GM12891 (cell line): Measurements from ENCODE around the gene ETV6.
A peak's percentile ranks its signal among the peaks of the same experiment; 100 is the strongest.

Experiments used
- DNase-seq: peaks from one replicate; pipeline ENCODE4 v3.0.0; 2011; ENCODE audit warnings: low spot score; ENCODE audit not compliant: insufficient read length
- FAIRE-seq: peaks from 2 replicates; lab custom pipeline; 2011; peaks lifted over from hg19 to GRCh38; lab: Jason Lieb, UNC
- PAX5 ChIP-seq: IDR thresholded peaks from 2 replicates; pipeline ENCODE4 v1.6.1; 2011; ENCODE audit warnings: low read length, moderate library complexity, mild to moderate bottlenecking; ENCODE audit not compliant: insufficient read depth, severe bottlenecking
- POLR2A ChIP-seq: IDR thresholded peaks from 2 replicates; pipeline ENCODE4 v1.6.1; 2011; ENCODE audit warnings: low read depth, low read length, control low read depth
- POLR2AphosphoS5 ChIP-seq: IDR thresholded peaks from 2 replicates; pipeline ENCODE4 v1.6.1; 2011; ENCODE audit warnings: low read depth, low read length, control low read depth
- POU2F2 ChIP-seq: IDR thresholded peaks from 2 replicates; pipeline ENCODE4 v1.6.1; 2011; ENCODE audit warnings: low read depth, mild to moderate bottlenecking, control low read depth, low read length, moderate library complexity
- SPI1 ChIP-seq: IDR thresholded peaks from 2 replicates; pipeline ENCODE4 v1.6.1; 2011; ENCODE audit warnings: low read depth, low read length, control low read depth
- TAF1 ChIP-seq: IDR thresholded peaks from 2 replicates; pipeline ENCODE4 v1.6.1; 2011; ENCODE audit warnings: low read depth, low read length, control low read depth

The ETV6 gene

GRCh38 chr12:11882301-11883019, 233.0 kb downstream of the ETV6 start:
- no peak for DNase-seq
- TF ChIP-seq PAX5 (no peak), TAF1 (no peak), POLR2AphosphoS5 (no peak), POU2F2 (no peak), POLR2A (no peak), SPI1 (no peak)
- peak; percentile 55 for FAIRE-seq

- TF ChIP-seq POLR2AphosphoS5 = no peak
- no peak for TF ChIP-seq POLR2A
- TF ChIP-seq PAX5 = no peak
- TF ChIP-seq POU2F2 = no peak
- no peak for TF ChIP-seq SPI1
- TF ChIP-seq TAF1 = no peak
- DNase-seq (no peak), FAIRE-seq (no peak)
Observed at GRCh38 chr12:11884116-11884515, 234.6 kb downstream of the ETV6 start.

GRCh38 chr12:11884706-11885105, 235.2 kb downstream of the ETV6 start:
- no peak for TF ChIP-seq SPI1
- TF ChIP-seq POLR2AphosphoS5 = no peak
- TF ChIP-seq POU2F2 = no peak
- no peak for TF ChIP-seq TAF1
- TF ChIP-seq PAX5 = no peak
- TF ChIP-seq POLR2A = no peak
- no peak for DNase-seq
- no peak for FAIRE-seq

- TF ChIP-seq POLR2A (no peak), POLR2AphosphoS5 (no peak)
- DNase-seq = no peak
- FAIRE-seq = no peak
Observed at GRCh38 chr12:11885261-11886038, 236.0 kb downstream of the ETV6 start.

GRCh38 chr12:11886339-11886738, 236.9 kb downstream of the ETV6 start:
- FAIRE-seq = no peak
- TF ChIP-seq POLR2A = no peak
- TF ChIP-seq POU2F2 = no peak
- no peak for TF ChIP-seq POLR2AphosphoS5
- no peak for TF ChIP-seq SPI1
- TF ChIP-seq PAX5 = no peak
- TF ChIP-seq TAF1 = no peak
- DNase-seq = no peak

- FAIRE-seq (no peak), DNase-seq (no peak)
- TF ChIP-seq POLR2AphosphoS5 (no peak), SPI1 (no peak), POLR2A (no peak), TAF1 (no peak)
Observed at GRCh38 chr12:11888029-11888428, 238.6 kb downstream of the ETV6 start.

GRCh38 chr12:11891346-11891745, 241.9 kb downstream of the ETV6 start:
- TF ChIP-seq SPI1 (peak; percentile 27; the same call in 1 of the 2 replicates), POLR2A (no peak)
- FAIRE-seq = no peak
- DNase-seq = no peak

- DNase-seq (no peak), FAIRE-seq (no peak)
- TF ChIP-seq POLR2AphosphoS5 (no peak), TAF1 (no peak), POLR2A (no peak), POU2F2 (no peak), SPI1 (no peak), PAX5 (no peak)
Observed at GRCh38 chr12:11891754-11892386, 242.4 kb downstream of the ETV6 start.

GRCh38 chr12:11893998-11894397, 244.5 kb downstream of the ETV6 start:
- FAIRE-seq (peak; percentile 60), DNase-seq (no peak)
- TF ChIP-seq SPI1 (no peak), POLR2A (peak; percentile 19; the same call in 1 of the 2 replicates), POU2F2 (no peak)

- peak; percentile 71 for FAIRE-seq
- no peak for DNase-seq
- no peak for TF ChIP-seq POU2F2
- TF ChIP-seq POLR2A = no peak
- no peak for TF ChIP-seq SPI1
- no peak for TF ChIP-seq POLR2AphosphoS5
- no peak for TF ChIP-seq TAF1
- no peak for TF ChIP-seq PAX5
Observed at GRCh38 chr12:11894890-11895289, 245.4 kb downstream of the ETV6 start.
